Stimulated activated CD8-positive, alpha-beta memory T cell treated with anti-CD3 and anti-CD28 coated beads, Interleukin-4, amount 100 ng/mL, for 4 hours (primary cell): ENCODE results near the gene LZTS3.
A peak's percentile ranks its signal among the peaks of the same experiment; 100 is the strongest.
"Not testable (repeated sequence)": the region's sequence is repeated elsewhere in the genome, so short reads cannot be mapped to it uniquely, and the experiment has no call there.

Experiments used
- DNase-seq, 2 donors: peaks; one replicate each; pipeline ENCODE4 v3.0.0-alpha.2; 2020; ENCODE audit warnings: low read depth in 2 of 2, low spot score in 1 of 2

The LZTS3 gene

DNA sequence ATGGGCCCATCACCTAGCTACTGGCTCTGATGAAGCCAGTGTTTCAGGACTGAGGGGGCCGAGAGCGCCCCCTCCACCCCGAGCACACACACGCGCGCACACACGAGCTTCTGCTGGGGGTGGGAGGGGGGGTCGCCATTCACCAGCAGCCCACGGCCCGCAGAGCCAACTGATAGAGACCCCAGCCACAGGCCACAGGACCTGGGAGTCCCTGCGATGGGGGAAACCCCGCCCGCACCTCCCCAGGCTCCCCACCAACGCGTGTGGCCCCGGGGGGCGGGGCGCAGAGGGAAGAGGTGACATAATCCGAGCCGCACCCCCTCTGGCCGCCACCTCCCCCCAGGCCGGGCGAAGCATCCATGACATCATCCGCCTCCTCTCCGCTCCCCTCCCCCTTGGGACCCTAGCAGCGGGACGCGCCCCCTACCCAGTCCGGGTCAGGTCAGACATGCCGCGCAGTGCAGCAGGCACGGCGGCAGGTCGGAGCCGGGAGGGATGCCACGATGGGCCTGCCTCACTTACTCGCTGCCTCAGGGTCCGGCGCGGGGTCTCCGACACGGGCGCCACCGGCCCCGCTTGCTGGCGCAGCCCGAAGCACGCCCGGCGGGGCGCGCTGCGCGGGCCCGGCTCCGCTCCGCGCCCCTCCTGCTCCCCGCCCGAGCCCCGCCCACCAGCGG, at the start of gene LZTS3:
Gene LZTS3 (minus strand): TSS at position 617 of the 677 bp plus-strand sequence. CDS start 6,386 bp downstream, outside the sequence.
- DNase-seq, result peak; percentile 73 to 79

DNA sequence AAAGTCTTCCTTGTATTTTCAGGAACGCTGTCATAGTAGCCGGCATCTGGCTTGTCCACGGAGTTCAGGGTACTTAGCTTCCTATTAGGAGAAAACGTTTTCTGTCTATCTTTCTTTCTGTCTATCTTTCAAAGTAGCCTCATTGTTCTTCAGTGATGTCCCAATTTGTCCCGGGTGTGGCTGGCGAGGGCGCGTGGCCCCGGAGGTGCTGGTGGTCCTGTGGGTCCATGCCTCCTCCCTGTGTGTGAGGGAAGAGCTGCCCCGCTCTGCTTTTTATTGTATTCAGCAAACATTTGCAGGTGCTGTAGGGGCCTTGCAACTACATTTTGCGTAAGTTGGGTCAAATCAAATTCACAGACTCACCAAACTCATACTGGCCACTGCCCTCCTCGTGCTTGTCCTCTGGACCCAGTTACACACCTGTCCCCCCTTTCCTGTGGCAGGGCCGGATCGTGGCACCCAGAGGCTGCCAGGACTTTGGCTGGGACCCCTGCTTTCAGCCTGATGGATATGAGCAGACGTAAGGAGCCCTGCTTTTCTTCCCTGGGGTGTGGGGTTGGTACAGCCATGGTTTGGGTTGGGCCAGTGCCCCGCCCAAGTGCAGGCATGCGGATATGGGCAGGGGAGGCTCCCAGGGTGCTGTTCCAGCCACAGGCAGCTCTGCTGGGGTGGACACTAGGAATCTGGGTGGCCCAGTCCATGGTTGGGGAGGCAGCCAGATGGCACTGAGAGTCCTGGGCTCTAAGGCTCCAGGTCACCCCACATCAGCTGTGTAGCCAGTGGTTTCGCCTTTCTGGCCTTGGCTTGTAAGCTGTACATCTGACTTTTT, 48.3 kb upstream of the LZTS3 start:
- no peak for DNase-seq

- DNase-seq, result peak; percentile 32 to 43
Observed at GRCh38 chr20:3218307-3218988, 45.1 kb upstream of the LZTS3 start.

GRCh38 chr20:3215359-3215917, 42.1 kb upstream of the LZTS3 start:
- not testable (repeated sequence) for DNase-seq

DNA sequence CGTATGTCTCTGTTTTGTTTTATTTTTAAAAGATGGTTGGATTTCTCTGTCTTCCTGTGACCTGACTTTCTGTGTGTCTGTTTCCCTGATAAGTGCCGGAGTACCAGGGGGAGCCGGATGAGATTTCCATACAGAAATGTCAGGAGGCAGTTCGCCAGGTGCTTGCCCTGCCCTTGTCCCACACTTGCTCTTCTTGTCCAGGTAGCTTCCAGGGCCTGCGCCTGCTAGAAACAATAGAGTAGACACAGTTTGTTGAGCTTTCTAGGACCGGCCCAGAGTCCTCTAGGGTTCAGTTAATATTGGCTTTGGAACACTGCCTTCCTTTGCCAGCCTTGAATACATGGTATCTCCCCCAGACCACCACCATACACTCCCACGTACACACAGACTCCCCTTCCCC, 39.9 kb upstream of the LZTS3 start:
- DNase-seq, result no peak

DNA sequence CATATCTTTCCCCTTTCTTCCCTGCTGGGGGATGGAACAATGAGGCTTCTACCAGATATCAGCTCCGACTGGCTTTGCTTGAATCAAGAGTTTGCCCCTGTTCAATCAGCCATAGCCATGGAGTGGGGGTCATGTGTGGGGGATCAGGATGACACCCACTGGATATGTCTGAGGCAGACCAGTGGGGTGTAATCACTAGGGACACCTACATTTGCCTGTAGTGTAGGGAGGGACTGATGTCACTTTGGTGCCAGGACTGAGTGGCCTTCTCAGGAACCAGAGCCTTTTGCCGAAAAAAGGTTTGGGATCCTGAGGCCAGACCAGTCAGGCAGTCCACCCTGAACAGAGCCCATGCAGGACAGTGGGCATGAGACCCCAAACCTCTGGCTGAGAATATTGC, 37.0 kb upstream of the LZTS3 start:
- DNase-seq, result no peak

DNA sequence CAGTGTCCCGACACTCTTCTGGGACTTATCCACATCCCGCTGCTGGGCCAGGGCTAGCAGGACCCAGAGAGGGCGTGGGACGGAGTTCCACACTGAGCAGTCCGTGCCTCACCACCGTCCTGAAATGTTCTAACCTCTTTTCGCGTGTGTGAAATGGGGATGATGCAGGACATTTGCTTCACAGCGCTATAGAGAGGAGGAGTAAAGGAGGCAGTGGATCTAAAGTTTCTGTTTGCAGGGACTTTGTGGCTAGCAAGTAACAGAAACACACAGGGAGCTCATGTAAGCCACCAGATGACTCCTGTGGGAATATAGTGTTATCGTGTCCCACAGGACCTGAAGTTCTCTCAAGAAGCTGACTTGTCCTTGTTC, 36.6 kb upstream of the LZTS3 start:
- no peak for DNase-seq

DNA sequence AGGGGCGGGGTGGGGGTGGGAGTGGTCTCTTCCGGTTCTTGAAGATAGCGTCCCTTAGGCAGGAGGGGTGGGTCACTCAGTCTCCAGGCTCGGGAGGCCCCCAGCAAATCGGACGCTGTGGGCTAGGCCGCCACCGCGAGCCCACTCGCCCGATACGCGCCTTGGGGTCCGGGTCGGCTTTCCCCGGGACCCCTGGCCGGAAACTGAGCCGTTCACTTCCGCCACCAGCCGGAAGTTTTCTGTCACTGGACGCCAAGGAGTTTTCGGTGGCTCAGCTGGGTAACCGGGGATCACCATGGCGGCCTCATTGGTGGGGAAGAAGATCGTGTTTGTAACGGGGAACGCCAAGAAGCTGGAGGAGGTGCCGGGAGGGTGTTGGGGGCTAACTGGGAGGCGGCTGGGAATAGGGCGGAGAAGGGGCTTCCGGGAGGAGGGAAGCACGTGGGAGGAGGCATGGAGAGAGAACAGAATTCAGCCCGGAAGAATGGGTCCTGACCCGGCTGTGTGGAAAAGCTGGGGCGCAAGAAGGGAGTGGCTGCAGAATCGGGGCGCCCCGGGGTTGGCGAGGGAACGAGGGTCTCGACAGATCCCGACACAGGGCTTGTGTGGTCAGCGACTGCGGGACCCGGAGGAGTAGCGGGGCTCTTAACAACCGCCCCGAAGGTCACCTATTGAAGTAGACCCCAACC, 36.1 kb upstream of the LZTS3 start, which contains the start of gene ITPA:
Gene ITPA (plus strand): TSS at position 242 of the 689 bp plus-strand sequence. CDS start 54 bp downstream, at position 296.
- DNase-seq, result peak; percentile 15 to 35

- no peak for DNase-seq
Observed at GRCh38 chr20:3208786-3209256, 35.5 kb upstream of the LZTS3 start.

DNA sequence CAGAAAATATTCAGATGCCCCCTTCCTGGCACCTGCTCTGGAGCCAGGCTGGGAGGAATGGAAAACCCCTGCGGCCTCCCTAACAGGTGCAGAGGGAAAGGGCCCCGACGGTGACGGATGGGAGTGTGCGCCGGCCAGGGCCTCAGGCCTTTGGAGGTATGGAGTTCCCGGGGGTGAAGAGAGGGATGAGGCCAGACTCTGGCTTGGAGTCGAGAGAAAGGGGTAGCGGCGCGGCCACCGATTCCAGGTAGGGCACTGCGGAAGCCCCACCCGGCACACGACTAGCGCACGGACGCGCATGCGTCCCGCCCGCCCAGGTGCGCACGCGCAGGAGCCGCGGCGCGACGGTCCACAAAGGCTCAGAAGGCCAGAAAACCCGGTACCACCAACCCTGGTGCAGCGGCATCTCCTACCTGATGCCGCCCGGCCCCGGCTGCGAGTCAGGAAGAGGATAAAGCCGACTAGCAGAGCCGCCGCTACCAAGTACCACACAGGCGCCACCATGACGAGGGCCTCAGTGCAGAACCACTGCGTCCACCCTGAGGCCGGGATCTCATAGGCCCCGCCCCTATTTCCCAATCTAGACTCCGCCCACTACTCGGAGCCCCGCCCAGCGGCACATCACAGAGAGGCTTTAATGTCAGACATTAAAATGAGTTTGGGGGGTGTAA, 30.9 kb upstream of the LZTS3 start, which contains the start of gene DDRGK1:
Gene DDRGK1 (minus strand): TSS at position 559 of the 671 bp plus-strand sequence. CDS start 55 bp downstream, at position 504.
- peak; percentile 74 to 91 for DNase-seq

- DNase-seq, result no peak
Observed at GRCh38 chr20:3203315-3204123, 30.2 kb upstream of the LZTS3 start.

GRCh38 chr20:3202965-3203314, 29.6 kb upstream of the LZTS3 start:
- DNase-seq, result no peak

GRCh38 chr20:3199976-3200755, 26.8 kb upstream of the LZTS3 start:
- DNase-seq, result no peak

DNA sequence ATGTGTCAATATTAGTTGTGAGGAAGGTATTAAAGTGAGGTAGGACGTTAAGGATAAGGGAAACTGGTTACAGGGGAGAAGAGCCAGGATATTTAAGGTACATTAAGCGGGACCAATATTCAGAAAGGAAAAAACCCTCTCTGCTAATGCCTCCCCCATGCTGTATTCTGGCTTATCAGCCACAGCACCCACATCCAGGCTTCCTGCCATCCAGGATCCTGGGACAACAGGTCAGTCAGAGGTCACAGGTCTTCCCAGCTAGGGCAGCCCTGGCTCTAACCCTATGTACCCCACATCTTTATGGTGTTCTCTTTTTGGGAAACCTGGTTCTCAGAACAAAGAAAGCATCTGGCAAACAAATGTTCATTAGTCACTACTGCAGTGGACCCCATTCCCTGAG, 25.9 kb upstream of the LZTS3 start:
- no peak for DNase-seq

GRCh38 chr20:3195590-3196237, 22.4 kb upstream of the LZTS3 start:
- DNase-seq, result no peak

DNA sequence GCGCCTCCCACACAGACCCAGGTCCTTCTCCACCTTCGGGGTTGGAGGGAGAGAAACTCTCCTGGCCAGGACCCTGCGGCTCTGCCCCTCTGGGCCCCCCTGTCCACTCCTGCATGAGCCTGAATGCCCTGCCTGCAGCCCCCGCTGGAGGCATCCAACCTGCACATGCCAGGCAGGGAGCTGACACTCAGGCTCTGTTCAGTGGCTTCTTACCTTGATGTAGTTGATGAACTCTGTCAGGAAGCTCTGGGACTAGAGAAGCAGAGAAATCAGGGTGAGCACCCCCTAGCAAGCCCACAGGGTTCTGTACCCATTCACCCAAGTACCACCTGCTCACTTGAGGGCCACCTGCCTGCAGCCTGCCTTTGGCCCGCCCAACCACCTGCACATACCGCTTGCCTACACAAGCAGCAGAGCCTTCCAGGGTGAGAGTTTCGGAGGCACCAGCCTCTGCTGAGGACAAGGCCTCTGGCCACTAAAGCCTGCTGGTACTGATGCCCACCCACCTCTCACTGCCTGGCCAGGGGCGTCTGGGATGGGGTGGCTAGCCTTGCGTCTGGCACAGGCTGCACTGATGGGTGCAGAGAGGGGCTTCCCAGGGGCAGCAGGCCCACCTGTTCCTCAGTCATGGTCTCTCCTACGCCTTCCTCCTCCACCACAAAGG, 21.4 kb upstream of the LZTS3 start:
- DNase-seq, result no peak

- no peak for DNase-seq
Observed at GRCh38 chr20:3193806-3194616, 20.7 kb upstream of the LZTS3 start.
